CD4-positive, CD25-positive, alpha-beta regulatory T cell (primary cell): Measurements from ENCODE around the gene MOB3C. TPM values are rescaled to one million over a fixed set of nuclear protein-coding genes. Genes with fewer than 3 reads are reported as not detected.
A peak's percentile ranks its signal among the peaks of the same experiment; 100 is the strongest.

Experiments used
- ATAC-seq, 2 donors: fragments of 150-1000 bp; cut with Tn5 transposase; one replicate each; pipeline ENCODE4 v1.10.0; 2021; ENCODE audit warnings: low read depth in 2 of 2, moderate number of reproducible peaks in 2 of 2, moderate library complexity in 1 of 2
- DNase-seq, 3 donors: peaks; one replicate each; pipeline versions ENCODE4 v3.0.0 to v3.0.0-alpha.2; 2012 to 2022; ENCODE audit warnings: mixed read lengths in 1 of 3
- H3K27ac ChIP-seq: one replicate; pipeline ENCODE4 v1.7.0; 2013; ENCODE audit warnings: mild to moderate bottlenecking, low read length; ENCODE audit not compliant: insufficient read depth, poor library complexity, severe bottlenecking
- H3K27me3 ChIP-seq: one replicate; pipeline ENCODE4 v1.7.0; 2013; ENCODE audit warnings: low read length; ENCODE audit not compliant: control insufficient read depth, insufficient read depth
- H3K36me3 ChIP-seq: one replicate; pipeline ENCODE4 v1.7.0; 2013; ENCODE audit warnings: mild to moderate bottlenecking, low read length, moderate library complexity; ENCODE audit not compliant: control insufficient read depth, insufficient read depth
- H3K4me1 ChIP-seq: 2 replicates; pipeline ENCODE4 v1.7.0; 2013; ENCODE audit warnings: mild to moderate bottlenecking, low read length; ENCODE audit not compliant: insufficient read depth, control insufficient read depth, poor library complexity, severe bottlenecking
- H3K4me3 ChIP-seq: one replicate; pipeline ENCODE4 v1.7.0; 2013; ENCODE audit warnings: low read depth, mild to moderate bottlenecking, low read length, moderate library complexity
- H3K9me3 ChIP-seq, 2 experiments: 1 replicate in 1 of 2; 2 replicates in 1 of 2; pipeline ENCODE4 v1.7.0; 2013; ENCODE audit warnings: low read length in 2 of 2, mild to moderate bottlenecking in 1 of 2, moderate library complexity in 1 of 2; ENCODE audit not compliant: control insufficient read depth in 2 of 2
- H3K27ac Mint-ChIP-seq, 3 donors: one replicate each; pipeline ENCODE4 v1.8.0; 2020 to 2022; ENCODE audit warnings: mild to moderate bottlenecking in 3 of 3, mixed read lengths in 3 of 3, moderate library complexity in 2 of 3
- H3K27me3 Mint-ChIP-seq: one replicate; pipeline ENCODE4 v1.8.0; 2022; ENCODE audit warnings: mild to moderate bottlenecking, mixed read lengths
- H3K36me3 Mint-ChIP-seq: one replicate; pipeline ENCODE4 v1.8.0; 2020; ENCODE audit warnings: mixed read lengths
- H3K4me1 Mint-ChIP-seq, 4 donors: one replicate each; pipeline ENCODE4 v1.8.0; 2020 to 2022; ENCODE audit warnings: mixed read lengths in 4 of 4, mild to moderate bottlenecking in 1 of 4
- H3K4me3 Mint-ChIP-seq, 4 donors: one replicate each; pipeline ENCODE4 v1.8.0; 2020 to 2022; ENCODE audit warnings: mild to moderate bottlenecking in 4 of 4, mixed read lengths in 4 of 4, moderate library complexity in 3 of 4
- H3K9me3 Mint-ChIP-seq, 7 donors: one replicate each; pipeline ENCODE4 v1.8.0; 2020 to 2022; ENCODE audit warnings: mixed read lengths in 7 of 7, mild to moderate bottlenecking in 3 of 7, moderate library complexity in 2 of 7
- polyA plus RNA-seq, 4 donors: library from polyadenylated mRNA; unstranded; fragments of 300-500 nt; fragmentation: Illumina TruSeq; gene quantifications; one replicate each; pipeline ENCODE4 v1.2.3, GENCODE V29; 2021
- total RNA-seq: library from RNA; stranded (reverse); gene quantifications from one replicate; pipeline ENCODE4 v1.2.3, GENCODE V29; 2022

The MOB3C gene
- total and polyA plus RNA-seq, 5 donors from 2014 or later = 6.4 to 16.0 (median 10.3) TPM

- Mint-ChIP-seq H3K27me3 (no peaks in the 10 kb centered on the region), H3K9me3 (no peaks in the 10 kb centered on the region), H3K27ac (peak overlapping the region in 1 of 3 donors; percentile 59), H3K4me1 (peaks cover 0 to 76% (median 43%) of the 10 kb centered on the region in 4 donors), H3K4me3 (peak overlapping the region; percentile 56 to 83 (median 68)), H3K36me3 (peaks cover 23% of the 10 kb centered on the region)
- ATAC-seq (peak; percentile 21 to 40), DNase-seq (peak in 2 of 3 donors; percentile 16 to 73)
- Histone ChIP-seq H3K4me3 (peak overlapping the region; percentile 43), H3K27ac (peak overlapping the region; percentile 15), H3K36me3 (peaks cover 23% of the 10 kb centered on the region), H3K27me3 (no peaks in the 10 kb centered on the region), H3K9me3 (no peaks in the 10 kb centered on the region), H3K4me1 (peaks cover 49% of the 10 kb centered on the region)
Observed at GRCh38 chr1:46613661-46614603, 2.7 kb downstream of the MOB3C start.

GRCh38 chr1:46612937-46613660 is 3.5 kb downstream of the MOB3C start:
- Histone ChIP-seq H3K27me3 (no peaks in the 10 kb centered on the region), H3K36me3 (peaks cover 31% of the 10 kb centered on the region), H3K4me1 (peaks cover 49% of the 10 kb centered on the region), H3K9me3 (no peaks in the 10 kb centered on the region), H3K4me3 (no peak overlapping the region), H3K27ac (no peak overlapping the region)
- no peak for DNase-seq
- Mint-ChIP-seq H3K4me1 (peaks cover 0 to 75% (median 42%) of the 10 kb centered on the region in 4 donors), H3K27me3 (no peaks in the 10 kb centered on the region), H3K27ac (peak overlapping the region in 2 of 3 donors; percentile 35 to 59), H3K36me3 (peaks cover 31% of the 10 kb centered on the region), H3K4me3 (peak overlapping the region in 3 of 4 donors; percentile 50 to 73 (median 52)), H3K9me3 (no peaks in the 10 kb centered on the region)
- ATAC-seq = no peak

GRCh38 chr1:46611691-46612221 is 4.9 kb downstream of the MOB3C start:
- no peaks in the 10 kb centered on the region for H3K9me3 ChIP-seq
- Mint-ChIP-seq H3K4me1 (peaks cover 0 to 65% (median 38%) of the 10 kb centered on the region in 4 donors), H3K4me3 (peak overlapping the region in 2 of 4 donors; percentile 56 to 64), H3K36me3 (peaks cover 37% of the 10 kb centered on the region), H3K27me3 (no peaks in the 10 kb centered on the region), H3K27ac (no peak overlapping the region), H3K9me3 (no peaks in the 10 kb centered on the region)
- H3K27me3 ChIP-seq = no peaks in the 10 kb centered on the region
- H3K27ac ChIP-seq = no peak overlapping the region
- DNase-seq (no peak), ATAC-seq (no peak)
- peaks cover 33% of the 10 kb centered on the region for H3K36me3 ChIP-seq
- H3K4me1 ChIP-seq = peaks cover 41% of the 10 kb centered on the region
- no peak overlapping the region for H3K4me3 ChIP-seq

- Histone ChIP-seq H3K27ac (no peak overlapping the region), H3K36me3 (peaks cover 31% of the 10 kb centered on the region), H3K4me3 (no peak overlapping the region), H3K27me3 (no peaks in the 10 kb centered on the region), H3K9me3 (no peaks in the 10 kb centered on the region), H3K4me1 (peaks cover 35% of the 10 kb centered on the region)
- no peak for DNase-seq
- Mint-ChIP-seq H3K9me3 (no peaks in the 10 kb centered on the region), H3K27ac (no peak overlapping the region), H3K36me3 (peaks cover 32% of the 10 kb centered on the region), H3K4me1 (peaks cover 0 to 66% (median 33%) of the 10 kb centered on the region in 4 donors), H3K27me3 (no peaks in the 10 kb centered on the region), H3K4me3 (peak overlapping the region in 1 of 4 donors; percentile 53)
- no peak for ATAC-seq
Observed at GRCh38 chr1:46607345-46608130, 9.1 kb downstream of the MOB3C start.

- peaks cover 5 to 65% (median 37%) of the 10 kb centered on the region in 4 donors for H3K4me1 Mint-ChIP-seq
- Histone ChIP-seq H3K36me3 (peaks cover 26% of the 10 kb centered on the region), H3K9me3 (no peaks in the 10 kb centered on the region), H3K27ac (no peak overlapping the region), H3K27me3 (no peaks in the 10 kb centered on the region), H3K4me3 (no peak overlapping the region), H3K4me1 (peaks cover 26% of the 10 kb centered on the region)
- no peak for DNase-seq
- no peaks in the 10 kb centered on the region for H3K9me3 Mint-ChIP-seq
- peaks cover 32% of the 10 kb centered on the region for H3K36me3 Mint-ChIP-seq
- ATAC-seq = no peak
- no peak overlapping the region for H3K27ac Mint-ChIP-seq
- peak overlapping the region in 3 of 4 donors; percentile 32 to 82 (median 53) for H3K4me3 Mint-ChIP-seq
- H3K27me3 Mint-ChIP-seq = no peaks in the 10 kb centered on the region
Observed at GRCh38 chr1:46606255-46606965, 10.2 kb downstream of the MOB3C start.

- Mint-ChIP-seq H3K27ac (peak overlapping the region; percentile 18 to 93 (median 86)), H3K27me3 (no peaks in the 10 kb centered on the region), H3K9me3 (no peaks in the 10 kb centered on the region), H3K36me3 (peaks cover 27% of the 10 kb centered on the region), H3K4me3 (peak overlapping the region; percentile 92 to 98 (median 96)), H3K4me1 (peaks cover 7 to 62% (median 34%) of the 10 kb centered on the region in 4 donors)
- DNase-seq = peak in 1 of 3 donors; percentile 13
- Histone ChIP-seq H3K4me1 (peaks cover 26% of the 10 kb centered on the region), H3K27me3 (no peaks in the 10 kb centered on the region), H3K36me3 (peaks cover 23% of the 10 kb centered on the region), H3K9me3 (no peaks in the 10 kb centered on the region), H3K27ac (no peak overlapping the region), H3K4me3 (peak overlapping the region; percentile 92)
- no peak for ATAC-seq
Observed at GRCh38 chr1:46605232-46605631, 11.4 kb downstream of the MOB3C start.
